Measurements from ENCODE around the gene TRPC6. TPM values are rescaled to one million over a fixed set of nuclear protein-coding genes. Genes with fewer than 3 reads are reported as not detected.

Gene TRPC6
- total and polyA plus RNA-seq, 2 of the 8 experiments (the other 6 are each of a cell fraction or from before 2014, with no cell fraction given), result 0.26 to 0.39 TPM

DNA sequence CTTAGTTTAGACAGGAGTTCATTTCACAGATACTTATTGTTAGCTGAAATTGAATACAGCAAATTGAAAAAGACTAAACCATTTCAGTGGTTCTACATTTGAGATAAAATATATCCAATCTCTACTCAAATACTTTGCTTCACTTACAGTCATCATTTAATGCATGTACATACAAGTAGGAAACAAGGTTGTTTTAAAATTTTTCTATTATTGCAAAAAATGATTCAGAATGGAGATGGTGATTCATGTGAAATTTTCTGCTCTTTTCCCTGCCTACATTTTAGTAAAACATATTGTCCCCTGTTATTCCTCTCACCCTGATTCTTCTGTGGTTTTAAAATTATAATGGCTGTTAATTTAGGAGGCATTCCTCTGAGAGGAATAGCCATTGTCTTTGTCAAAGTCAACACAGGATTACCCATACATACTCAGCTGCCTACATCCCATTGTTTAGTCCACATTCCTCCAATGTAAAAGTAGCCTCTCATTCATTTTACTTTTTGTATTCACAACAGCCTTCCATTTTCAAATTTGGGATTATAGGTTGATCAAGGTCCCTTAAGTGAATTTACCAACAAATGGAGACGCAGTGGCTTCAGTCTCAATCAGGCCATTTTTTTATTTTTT is 60.1 kb downstream of the TRPC6 start:
- Histone ChIP-seq H3K4ac (replicated peaks; ENCODE audit: insufficient read length, low read depth, low read length) (no peak overlapping the region), H3K4me2 (ENCODE audit: insufficient read depth in 1 of 2, low read depth in 2 of 2, low read length in 2 of 2) (no peak overlapping the region), H4K20me1 (replicated peaks in 1 of 2; ENCODE audit: control insufficient read depth in 1 of 2, insufficient read depth in 2 of 2, low read length in 2 of 2) (no peaks in the 10 kb centered on the region), H2BK20ac (ENCODE audit: low read length) (no peak overlapping the region), H2BK15ac (ENCODE audit: low read length) (no peak overlapping the region), H3K79me2 (ENCODE audit: control insufficient read depth in 1 of 2, insufficient read depth in 2 of 2, low read length in 2 of 2) (no peaks in the 10 kb centered on the region), H3K79me1 (ENCODE audit: low read depth, low read length) (no peaks in the 10 kb centered on the region), H3K36me3 (ENCODE audit: control insufficient read depth in 2 of 4, insufficient read depth in 4 of 4, low read length in 3 of 4) (peaks cover 0 to 8% (median 3%) of the 10 kb centered on the region in 4 experiments; a peak in 2 of 8 replicates), H2BK12ac (ENCODE audit: low read depth, low read length) (no peak overlapping the region), H3K4me1 (replicated peaks in 1 of 4; ENCODE audit: control insufficient read depth in 3 of 4, insufficient read depth in 4 of 4, low read length in 3 of 4) (peaks cover 0 to 2% (median 0%) of the 10 kb centered on the region in 4 experiments; a peak in 2 of 7 replicates), H3K4me3 (ENCODE audit: extremely low read depth in 1 of 4, insufficient read depth in 2 of 4, low read depth in 3 of 4, low read length in 4 of 4) (no peak overlapping the region), H3K23ac (ENCODE audit: insufficient read length) (no peak overlapping the region), H3K23me2 (ENCODE audit: low read depth, low read length) (no peaks in the 10 kb centered on the region), H2BK120ac (replicated peaks; ENCODE audit: low read depth, low read length) (no peak overlapping the region), H2BK5ac (ENCODE audit: low read depth, low read length) (no peak overlapping the region), H4K5ac (ENCODE audit: insufficient read length, low read depth, low read length) (no peak overlapping the region), H3K18ac (ENCODE audit: extremely low read depth, low read length) (no peak overlapping the region), H3K9ac (replicated peaks in 1 of 4; ENCODE audit: extremely low read depth in 1 of 4, low read depth in 3 of 4, low read length in 3 of 4) (no peak overlapping the region), H2AK5ac (ENCODE audit: low read depth, low read length) (no peak overlapping the region), H2AFZ (ENCODE audit: low read length) (no peak overlapping the region), H4K8ac (ENCODE audit: extremely low read depth, insufficient read depth, low read length) (no peak overlapping the region), H4K91ac (replicated peaks; ENCODE audit: insufficient read length, low read length) (no peak overlapping the region), H3K9me3 (ENCODE audit: insufficient read depth in 2 of 2, low read depth in 1 of 2, low read length in 1 of 2) (peaks cover 17 to 21% of the 10 kb centered on the region in 2 experiments), H3K56ac (replicated peaks; ENCODE audit: insufficient read length, low read depth, low read length) (no peak overlapping the region), H3K14ac (ENCODE audit: insufficient read length) (no peak overlapping the region), H3K27me3 (replicated peaks in 1 of 4; ENCODE audit: control insufficient read depth in 3 of 4, extremely low read depth in 1 of 4, insufficient read depth in 3 of 4, low read length in 3 of 4) (no peaks in the 10 kb centered on the region), H3K27ac (ENCODE audit: low read depth, low read length) (no peak overlapping the region)
- CTCF ChIA-PET (ENCODE audit: partially characterized antibody), result no interaction called here
- POLR2A ChIA-PET (ENCODE audit: partially characterized antibody), result no interaction called here
- DNase-seq (ENCODE audit: low read depth in 1 of 2, low spot score in 2 of 2), result no peak
- no peak for FAIRE-seq
- 61% methylated on average over 1 of the region's 1 CpG; no CpG with 5 or more reads in 1 of the 2 experiments for WGBS, 2 experiments (ENCODE audit: extremely low coverage in 1 of 2, insufficient coverage in 1 of 2, insufficient read length in 1 of 2, insufficient replicate concordance in 2 of 2, low coverage in 1 of 2, low lambda C conversion rate in 2 of 2, missing lambda C conversion rate in 1 of 2)
- TF ChIP-seq SP1 (IDR thresholded peaks at IDR 0.05; ENCODE audit: low read depth, low read length) (0 out of 2 replicates have a peak, but pooled peaks have one; percentile 54), RAD21 (IDR thresholded peaks at IDR 0.05 in 1 of 2, conservative IDR thresholded peaks at IDR 0.05 in 1 of 2; ENCODE audit: low read depth in 2 of 2, low read length in 2 of 2) (no peak), HDAC2 (IDR thresholded peaks at IDR 0.05; ENCODE audit: borderline replicate concordance in 1 of 2, low read depth in 2 of 2, low read length in 2 of 2) (0 out of 4 replicates have a peak, but pooled peaks of 1 of the 2 experiments have one; percentile 46), CTCF (IDR thresholded peaks at IDR 0.05; ENCODE audit: control extremely low read depth in 1 of 3, insufficient read depth in 1 of 3, low read depth in 1 of 3, low read length in 3 of 3) (no peak), TEAD4 (IDR thresholded peaks at IDR 0.05; ENCODE audit: low read depth, low read length) (peak; percentile 79), BCL11A (IDR thresholded peaks at IDR 0.05; ENCODE audit: low read depth in 2 of 2, low read length in 2 of 2) (peak in 1 of 2 experiments; percentile 71)
- TF ChIP-seq, protein P1, sequence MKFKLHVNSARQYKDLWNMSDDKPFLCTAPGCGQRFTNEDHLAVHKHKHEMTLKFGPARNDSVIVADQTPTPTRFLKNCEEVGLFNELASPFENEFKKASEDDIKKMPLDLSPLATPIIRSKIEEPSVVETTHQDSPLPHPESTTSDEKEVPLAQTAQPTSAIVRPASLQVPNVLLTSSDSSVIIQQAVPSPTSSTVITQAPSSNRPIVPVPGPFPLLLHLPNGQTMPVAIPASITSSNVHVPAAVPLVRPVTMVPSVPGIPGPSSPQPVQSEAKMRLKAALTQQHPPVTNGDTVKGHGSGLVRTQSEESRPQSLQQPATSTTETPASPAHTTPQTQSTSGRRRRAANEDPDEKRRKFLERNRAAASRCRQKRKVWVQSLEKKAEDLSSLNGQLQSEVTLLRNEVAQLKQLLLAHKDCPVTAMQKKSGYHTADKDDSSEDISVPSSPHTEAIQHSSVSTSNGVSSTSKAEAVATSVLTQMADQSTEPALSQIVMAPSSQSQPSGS (IDR thresholded peaks at IDR 0.05; ENCODE audit: low read length), result peak; percentile 41; the same call in 1 of the 2 replicates
